H9 (cell line): ENCODE results near the gene IGSF3. TPM values are rescaled to one million over a fixed set of nuclear protein-coding genes. Genes with fewer than 3 reads are reported as not detected.
"Not testable (repeated sequence)": the region's sequence is repeated elsewhere in the genome, so short reads cannot be mapped to it uniquely, and the experiment has no call there.

Experiments used
- DNase-seq: peaks from one replicate; pipeline ENCODE4 v3.0.0-alpha.2; 2017
- H2AFZ ChIP-seq: one replicate; pipeline ENCODE4 v1.6.1; 2013; ENCODE audit warnings: mild to moderate bottlenecking, low read length, control low read depth, moderate library complexity
- H2AK5ac ChIP-seq: 2 replicates; pipeline ENCODE4 v1.6.1; 2013; ENCODE audit warnings: low read length, control low read depth, mixed read lengths; ENCODE audit not compliant: insufficient read length
- H2BK120ac ChIP-seq: one replicate; pipeline ENCODE4 v1.6.1; 2013; ENCODE audit warnings: low read depth, mild to moderate bottlenecking, low read length, control low read depth, inconsistent platforms; ENCODE audit not compliant: poor library complexity, severe bottlenecking
- H2BK12ac ChIP-seq: 2 replicates; pipeline ENCODE4 v1.6.1; 2013; ENCODE audit warnings: low read length, control low read depth, mixed read lengths, low read depth; ENCODE audit not compliant: insufficient read length
- H2BK15ac ChIP-seq: 2 replicates; pipeline ENCODE4 v1.6.1; 2013; ENCODE audit warnings: low read depth, low read length, control low read depth
- H2BK20ac ChIP-seq: one replicate; pipeline ENCODE4 v1.6.1; 2013; ENCODE audit warnings: low read depth, mild to moderate bottlenecking, low read length, control low read depth, inconsistent platforms; ENCODE audit not compliant: poor library complexity, severe bottlenecking
- H2BK5ac ChIP-seq: 2 replicates; pipeline ENCODE4 v1.6.1; 2013; ENCODE audit warnings: low read length, control low read depth, mixed read lengths; ENCODE audit not compliant: insufficient read length
- H3K14ac ChIP-seq: 2 replicates; pipeline ENCODE4 v1.6.1; 2013; ENCODE audit warnings: low read length, control low read depth; ENCODE audit not compliant: insufficient read depth
- H3K18ac ChIP-seq: 2 replicates; pipeline ENCODE4 v1.6.1; 2013; ENCODE audit warnings: low read depth, mild to moderate bottlenecking, mixed read lengths, low read length, control low read depth; ENCODE audit not compliant: insufficient read length
- H3K23ac ChIP-seq: 2 replicates; pipeline ENCODE4 v1.6.1; 2013; ENCODE audit warnings: low read length, control low read depth, mixed read lengths, low read depth; ENCODE audit not compliant: insufficient read length
- H3K23me2 ChIP-seq: 2 replicates; pipeline ENCODE4 v1.6.1; 2013; ENCODE audit warnings: low read depth, mild to moderate bottlenecking, mixed read lengths, low read length, control low read depth; ENCODE audit not compliant: insufficient read length, poor library complexity, severe bottlenecking
- H3K27ac ChIP-seq: 2 replicates; pipeline ENCODE4 v1.5.1; 2013; ENCODE audit warnings: low read length, control low read depth, mixed read lengths, low read depth; ENCODE audit not compliant: insufficient read length
- H3K27me3 ChIP-seq: 2 replicates; pipeline ENCODE4 v1.6.1; 2013; ENCODE audit warnings: low read length, control low read depth, inconsistent platforms; ENCODE audit not compliant: insufficient read depth
- H3K4ac ChIP-seq: 2 replicates; pipeline ENCODE4 v1.6.1; 2013; ENCODE audit warnings: low read depth, mild to moderate bottlenecking, control low read depth, inconsistent platforms, low read length, moderate library complexity
- H3K4me1 ChIP-seq: 2 replicates; pipeline ENCODE4 v1.6.1; 2013; ENCODE audit warnings: low read length, control low read depth, inconsistent platforms; ENCODE audit not compliant: insufficient read depth
- H3K4me2 ChIP-seq: 2 replicates; pipeline ENCODE4 v1.6.1; 2013; ENCODE audit warnings: low read length, control low read depth, mixed read lengths; ENCODE audit not compliant: insufficient read length, insufficient read depth
- H3K56ac ChIP-seq: 2 replicates; pipeline ENCODE4 v1.6.1; 2013; ENCODE audit warnings: low read depth, mild to moderate bottlenecking, mixed read lengths, low read length, control low read depth; ENCODE audit not compliant: insufficient read length
- H3K79me1 ChIP-seq: 2 replicates; pipeline ENCODE4 v1.6.1; 2013; ENCODE audit warnings: low read depth, mild to moderate bottlenecking, moderate library complexity, low read length, control low read depth, inconsistent platforms; ENCODE audit not compliant: insufficient read depth, poor library complexity, severe bottlenecking
- H3K79me2 ChIP-seq: 2 replicates; pipeline ENCODE4 v1.6.1; 2013; ENCODE audit warnings: low read length, control low read depth, inconsistent platforms; ENCODE audit not compliant: insufficient read depth
- H3K9ac ChIP-seq: 2 replicates; pipeline ENCODE4 v1.6.1; 2013; ENCODE audit warnings: low read length, control low read depth, mixed read lengths; ENCODE audit not compliant: insufficient read length; ENCODE audit errors: extremely low read depth
- H3K9me3 ChIP-seq: one replicate; pipeline ENCODE4 v1.6.1; 2013; ENCODE audit warnings: low read depth, low read length, inconsistent platforms; ENCODE audit not compliant: control insufficient read depth
- H3T11ph ChIP-seq: one replicate; pipeline ENCODE4 v1.6.1; 2013; ENCODE audit warnings: mild to moderate bottlenecking, low read length, control low read depth, inconsistent platforms
- H4K20me1 ChIP-seq: one replicate; pipeline ENCODE4 v1.6.1; 2013; ENCODE audit not compliant: control insufficient read depth, insufficient read length, insufficient read depth
- H4K5ac ChIP-seq: 2 replicates; pipeline ENCODE4 v1.6.1; 2013; ENCODE audit warnings: low read depth, mild to moderate bottlenecking, mixed read lengths, low read length, control low read depth; ENCODE audit not compliant: insufficient read length
- H4K8ac ChIP-seq: replicated peaks from 2 replicates; pipeline ENCODE4 v1.6.1; 2013; ENCODE audit warnings: low read length, control low read depth, mixed read lengths, low read depth; ENCODE audit not compliant: insufficient read length
- H4K91ac ChIP-seq: 2 replicates; pipeline ENCODE4 v1.6.1; 2013; ENCODE audit warnings: low read depth, mild to moderate bottlenecking, moderate library complexity, mixed read lengths, low read length, control low read depth; ENCODE audit not compliant: insufficient read length
- H3K27ac Mint-ChIP-seq, 3 experiments: 2 replicates in 2 of 3; 3 replicates in 1 of 3; pipeline ENCODE4 v1.8.0; 2020 to 2021; ENCODE audit warnings: mixed read lengths in 3 of 3, mild to moderate bottlenecking in 1 of 3, moderate library complexity in 1 of 3
- H3K27me3 Mint-ChIP-seq: 2 replicates; pipeline ENCODE4 v1.8.0; 2021; ENCODE audit warnings: low read depth, mild to moderate bottlenecking, moderate library complexity, mixed read lengths
- H3K36me3 Mint-ChIP-seq, 3 experiments: 2 replicates in 2 of 3; 3 replicates in 1 of 3; pipeline ENCODE4 v1.8.0; 2020 to 2021; ENCODE audit warnings: low read depth in 3 of 3, mixed read lengths in 3 of 3; ENCODE audit not compliant: insufficient read depth in 1 of 3
- H3K4me1 Mint-ChIP-seq, 2 experiments: 2 replicates each; pipeline ENCODE4 v1.8.0; 2020; ENCODE audit warnings: mixed read lengths in 2 of 2
- H3K4me3 Mint-ChIP-seq, 2 experiments: 2 replicates in 1 of 2; 3 replicates in 1 of 2; pipeline ENCODE4 v1.8.0; 2020 to 2021; ENCODE audit warnings: mild to moderate bottlenecking in 2 of 2, mixed read lengths in 2 of 2, moderate library complexity in 1 of 2
- H3K9me3 Mint-ChIP-seq, 2 experiments: 2 replicates in 1 of 2; 3 replicates in 1 of 2; pipeline ENCODE4 v1.8.0; 2020; ENCODE audit warnings: mild to moderate bottlenecking in 2 of 2, mixed read lengths in 2 of 2, moderate library complexity in 1 of 2
- WGBS: extraction: QIAGEN DNeasy Blood & Tissue Kit; methylation state at CpG from one replicate; pipeline ENCODE4 v1.1.7; 2013; ENCODE audit warnings: missing lambda C conversion rate, low lambda C conversion rate, mixed read lengths; ENCODE audit not compliant: insufficient read length; ENCODE audit errors: extremely low coverage; 5-methylcytosine and 5-hydroxymethylcytosine counted together
- total RNA-seq: library from RNA; stranded (reverse); gene quantifications from 2 replicates; pipeline ENCODE4 v1.2.1, GENCODE V29; 2021

Gene IGSF3
- total RNA-seq, 1 experiment from 2014 or later: 19.1 TPM

DNA sequence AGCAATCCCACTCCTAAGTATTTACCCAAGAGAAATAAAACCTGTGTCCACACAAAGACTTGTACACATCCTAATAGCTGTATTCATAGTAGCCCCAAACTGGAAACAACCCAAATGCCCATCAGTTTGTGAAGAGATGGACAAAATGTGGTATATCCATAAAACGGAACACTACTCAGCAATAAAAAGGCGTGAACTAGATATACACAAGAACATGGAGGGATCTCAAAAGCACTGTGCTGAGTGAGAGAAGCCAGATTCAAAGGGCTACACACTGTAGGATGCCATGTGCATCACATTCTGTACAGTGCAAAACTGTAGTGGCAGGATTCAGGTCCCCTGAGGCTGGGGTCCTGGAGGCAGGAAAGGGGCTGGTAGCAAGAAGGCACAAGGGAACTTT, 22.5 kb downstream of the IGSF3 start:
- not testable (repeated sequence) for H3K4me3 Mint-ChIP-seq, H3K27ac Mint-ChIP-seq, H3K27ac ChIP-seq

GRCh38 chr1:116644096-116644495, 23.4 kb downstream of the IGSF3 start:
- WGBS: no CpG with 5 or more reads among the region's 5 CpGs
- H4K91ac ChIP-seq, H2AFZ ChIP-seq, H3K4me2 ChIP-seq, H2BK120ac ChIP-seq, H3K27ac ChIP-seq, H3T11ph ChIP-seq, H4K5ac ChIP-seq, H3K4me1 ChIP-seq, H2AK5ac ChIP-seq, H3K23ac ChIP-seq, H3K27ac Mint-ChIP-seq, H3K23me2 ChIP-seq, H3K79me2 ChIP-seq, H3K79me1 ChIP-seq, H2BK15ac ChIP-seq, DNase-seq, H3K27me3 ChIP-seq, H2BK20ac ChIP-seq, H3K27me3 Mint-ChIP-seq, H3K56ac ChIP-seq, H3K9ac ChIP-seq, H3K36me3 Mint-ChIP-seq, H4K20me1 ChIP-seq, H2BK12ac ChIP-seq, H4K8ac ChIP-seq, H3K18ac ChIP-seq, H3K4me3 Mint-ChIP-seq, H3K9me3 Mint-ChIP-seq, H2BK5ac ChIP-seq, H3K9me3 ChIP-seq, H3K4ac ChIP-seq, H3K14ac ChIP-seq: not testable (repeated sequence)
- H3K4me1 Mint-ChIP-seq: peaks cover 38 to 40% of the 10 kb centered on the region in 2 experiments

More for the DNA sequence above, 22.5 kb downstream of the IGSF3 start:
- H3K9me3 ChIP-seq, H3K18ac ChIP-seq, H3K56ac ChIP-seq, H2BK5ac ChIP-seq, H2BK20ac ChIP-seq, H3K27me3 Mint-ChIP-seq, H3K9ac ChIP-seq, H3T11ph ChIP-seq, H2BK15ac ChIP-seq, H2AFZ ChIP-seq, H3K9me3 Mint-ChIP-seq, H4K20me1 ChIP-seq, H3K23me2 ChIP-seq, H2BK120ac ChIP-seq, H4K5ac ChIP-seq, H3K4me2 ChIP-seq, H4K8ac ChIP-seq, H3K36me3 Mint-ChIP-seq, H4K91ac ChIP-seq, H3K27me3 ChIP-seq, H3K23ac ChIP-seq, H3K14ac ChIP-seq, H2AK5ac ChIP-seq, H3K79me2 ChIP-seq, H3K4me1 ChIP-seq, H2BK12ac ChIP-seq, H3K4ac ChIP-seq, DNase-seq, H3K79me1 ChIP-seq: not testable (repeated sequence)
- no CpG with 5 or more reads among the region's 2 CpGs for WGBS
- H3K4me1 Mint-ChIP-seq: peaks cover 38 to 40% of the 10 kb centered on the region in 2 experiments
